ENCODE measurements around the gene PPFIBP1.

PPFIBP1 gene

DNA sequence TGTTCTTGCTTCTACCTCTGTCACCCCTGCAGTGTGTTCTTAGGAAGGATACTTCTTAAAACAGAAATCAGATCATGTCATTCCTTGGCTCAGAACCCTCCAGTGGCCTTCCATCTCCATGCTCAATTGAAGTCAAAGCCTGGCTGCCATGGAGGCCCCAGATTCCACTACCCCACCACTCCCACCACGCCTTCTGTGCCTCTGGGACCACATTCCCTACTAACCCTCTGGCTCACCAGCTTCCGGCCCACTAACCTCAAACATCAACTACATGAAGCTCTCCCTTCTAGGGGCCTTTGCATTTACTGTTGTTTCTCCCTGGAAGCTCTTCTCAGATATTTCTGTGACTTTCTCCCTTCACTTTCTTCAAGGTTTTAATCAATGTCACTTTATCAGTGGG lies 96.1 kb downstream of the PPFIBP1 start:
- H3K79me2 ChIP-seq (ENCODE audit: low read length), result no peaks in the 10 kb centered on the region
- no peak overlapping the region for H3K4me2 ChIP-seq (ENCODE audit: low read depth, low read length)
- H4K20me1 ChIP-seq (ENCODE audit: insufficient read depth, low read length), result no peaks in the 10 kb centered on the region
- H2AFZ ChIP-seq (ENCODE audit: low read length), result no peak overlapping the region
- DNase-seq, result no peak
- H3K9me3 ChIP-seq (replicated peaks; ENCODE audit: insufficient read depth, low read length), result no peaks in the 10 kb centered on the region
- no peak overlapping the region for H3K9ac ChIP-seq (ENCODE audit: low read length)
- H3K27ac ChIP-seq (ENCODE audit: low read length), result no peak overlapping the region
- H3K27me3 ChIP-seq (replicated peaks; ENCODE audit: insufficient read depth, low read length), result no peaks in the 10 kb centered on the region
- no peak overlapping the region for H3K4me3 ChIP-seq (ENCODE audit: low read length)
- no peaks in the 10 kb centered on the region for H3K4me1 ChIP-seq (ENCODE audit: low read length)
- TF ChIP-seq, protein P1, sequence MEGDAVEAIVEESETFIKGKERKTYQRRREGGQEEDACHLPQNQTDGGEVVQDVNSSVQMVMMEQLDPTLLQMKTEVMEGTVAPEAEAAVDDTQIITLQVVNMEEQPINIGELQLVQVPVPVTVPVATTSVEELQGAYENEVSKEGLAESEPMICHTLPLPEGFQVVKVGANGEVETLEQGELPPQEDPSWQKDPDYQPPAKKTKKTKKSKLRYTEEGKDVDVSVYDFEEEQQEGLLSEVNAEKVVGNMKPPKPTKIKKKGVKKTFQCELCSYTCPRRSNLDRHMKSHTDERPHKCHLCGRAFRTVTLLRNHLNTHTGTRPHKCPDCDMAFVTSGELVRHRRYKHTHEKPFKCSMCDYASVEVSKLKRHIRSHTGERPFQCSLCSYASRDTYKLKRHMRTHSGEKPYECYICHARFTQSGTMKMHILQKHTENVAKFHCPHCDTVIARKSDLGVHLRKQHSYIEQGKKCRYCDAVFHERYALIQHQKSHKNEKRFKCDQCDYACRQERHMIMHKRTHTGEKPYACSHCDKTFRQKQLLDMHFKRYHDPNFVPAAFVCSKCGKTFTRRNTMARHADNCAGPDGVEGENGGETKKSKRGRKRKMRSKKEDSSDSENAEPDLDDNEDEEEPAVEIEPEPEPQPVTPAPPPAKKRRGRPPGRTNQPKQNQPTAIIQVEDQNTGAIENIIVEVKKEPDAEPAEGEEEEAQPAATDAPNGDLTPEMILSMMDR (IDR thresholded peaks at IDR 0.05; ENCODE audit: low read length), result no peak
- TF ChIP-seq EZH2phosphoT487 (IDR thresholded peaks at IDR 0.05; ENCODE audit: low read length) (no peak), EZH2 (optimal IDR thresholded peaks at IDR 0.05; ENCODE audit: low read depth, low read length) (no peak)
- H3F3A ChIP-seq (ENCODE audit: insufficient read depth, low read length), result no peaks in the 10 kb centered on the region
- H3K9me2 ChIP-seq (replicated peaks; ENCODE audit: insufficient read depth, low read length), result no peaks in the 10 kb centered on the region
- no peaks in the 10 kb centered on the region for H3K36me3 ChIP-seq (replicated peaks; ENCODE audit: insufficient read depth, low read length)

DNA sequence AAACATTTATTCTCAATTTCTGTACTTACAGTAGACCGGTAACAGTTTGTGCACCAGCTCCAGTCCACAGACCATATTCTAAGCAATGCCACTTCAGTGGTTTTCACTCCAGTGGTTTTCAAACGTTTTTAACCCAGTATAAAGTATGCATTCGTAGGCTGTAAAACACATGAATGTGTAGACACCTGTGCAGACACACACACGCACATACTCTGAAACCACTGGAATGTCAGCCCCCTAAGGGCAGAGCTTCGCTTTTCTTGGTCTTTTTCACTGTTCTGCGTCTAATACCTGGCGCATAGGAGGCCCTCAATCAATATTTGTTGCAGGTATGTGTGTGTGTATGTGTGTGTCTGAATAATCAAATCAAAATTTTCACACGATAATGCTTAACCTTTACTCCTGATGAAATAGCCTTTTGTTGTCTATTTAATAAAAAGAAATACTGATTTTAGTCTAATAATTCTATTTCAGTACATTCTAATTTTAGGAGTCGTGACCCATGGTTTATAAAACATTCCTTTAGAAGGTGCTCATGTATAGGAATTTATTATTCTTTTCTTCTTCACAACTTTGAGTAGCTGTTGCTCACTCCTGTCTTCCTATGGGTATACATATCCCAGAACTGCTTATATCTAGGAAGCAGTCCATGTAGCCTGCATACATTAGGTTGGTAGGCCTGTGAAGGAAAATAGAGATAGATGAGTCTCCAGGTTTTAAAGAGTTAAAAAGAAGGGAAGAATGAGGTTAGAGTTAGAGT lies 98.6 kb downstream of the PPFIBP1 start:
- Histone ChIP-seq H3K4me2 (ENCODE audit: low read depth, low read length) (no peak overlapping the region), H3K4me1 (ENCODE audit: low read length) (no peaks in the 10 kb centered on the region), H3K36me3 (replicated peaks; ENCODE audit: insufficient read depth, low read length) (no peaks in the 10 kb centered on the region), H3F3A (ENCODE audit: insufficient read depth, low read length) (no peaks in the 10 kb centered on the region), H3K9me3 (replicated peaks; ENCODE audit: insufficient read depth, low read length) (no peaks in the 10 kb centered on the region), H4K20me1 (ENCODE audit: insufficient read depth, low read length) (no peaks in the 10 kb centered on the region), H3K79me2 (ENCODE audit: low read length) (no peaks in the 10 kb centered on the region), H3K4me3 (ENCODE audit: low read length) (no peak overlapping the region), H3K9ac (ENCODE audit: low read length) (no peak overlapping the region), H3K9me2 (replicated peaks; ENCODE audit: insufficient read depth, low read length) (no peaks in the 10 kb centered on the region), H3K27ac (ENCODE audit: low read length) (no peak overlapping the region), H2AFZ (ENCODE audit: low read length) (no peak overlapping the region), H3K27me3 (replicated peaks; ENCODE audit: insufficient read depth, low read length) (no peaks in the 10 kb centered on the region)
- DNase-seq, result no peak
- TF ChIP-seq EZH2phosphoT487 (IDR thresholded peaks at IDR 0.05; ENCODE audit: low read length) (no peak), EZH2 (optimal IDR thresholded peaks at IDR 0.05; ENCODE audit: low read depth, low read length) (no peak)
- TF ChIP-seq, protein P1 (IDR thresholded peaks at IDR 0.05; ENCODE audit: low read length), result no peak

DNA sequence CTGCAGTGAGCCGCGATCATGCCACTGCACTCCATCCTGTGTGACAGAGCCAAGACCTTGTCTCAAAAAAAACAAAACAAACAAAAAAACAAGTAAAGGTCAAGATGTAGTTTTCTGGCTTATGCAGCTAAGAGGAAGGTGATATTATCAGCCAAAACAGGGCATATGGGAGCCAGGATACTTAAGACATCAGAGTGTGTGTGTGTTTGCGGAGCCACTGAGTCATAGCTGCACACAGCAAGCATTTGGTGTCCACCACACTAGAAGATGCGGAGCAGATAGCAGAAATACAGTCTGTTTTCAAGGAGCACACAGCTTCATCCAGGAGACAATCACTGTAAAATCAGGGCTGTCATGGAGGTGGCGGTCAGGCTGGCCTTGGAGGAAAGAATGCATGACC lies 99.6 kb downstream of the PPFIBP1 start:
- Histone ChIP-seq H3K36me3 (replicated peaks; ENCODE audit: insufficient read depth, low read length) (no peaks in the 10 kb centered on the region), H3K9ac (ENCODE audit: low read length) (no peak overlapping the region), H3F3A (ENCODE audit: insufficient read depth, low read length) (no peaks in the 10 kb centered on the region), H3K27me3 (replicated peaks; ENCODE audit: insufficient read depth, low read length) (no peaks in the 10 kb centered on the region), H4K20me1 (ENCODE audit: insufficient read depth, low read length) (no peaks in the 10 kb centered on the region), H3K4me1 (ENCODE audit: low read length) (no peaks in the 10 kb centered on the region), H3K79me2 (ENCODE audit: low read length) (no peaks in the 10 kb centered on the region), H2AFZ (ENCODE audit: low read length) (no peak overlapping the region), H3K4me2 (ENCODE audit: low read depth, low read length) (no peak overlapping the region), H3K27ac (ENCODE audit: low read length) (no peak overlapping the region), H3K9me3 (replicated peaks; ENCODE audit: insufficient read depth, low read length) (no peaks in the 10 kb centered on the region), H3K9me2 (replicated peaks; ENCODE audit: insufficient read depth, low read length) (no peaks in the 10 kb centered on the region), H3K4me3 (ENCODE audit: low read length) (no peak overlapping the region)
- no peak for DNase-seq
- TF ChIP-seq, protein P1 (IDR thresholded peaks at IDR 0.05; ENCODE audit: low read length), result no peak
- TF ChIP-seq EZH2 (optimal IDR thresholded peaks at IDR 0.05; ENCODE audit: low read depth, low read length), result no peak
- TF ChIP-seq EZH2phosphoT487 (IDR thresholded peaks at IDR 0.05; ENCODE audit: low read length), result no peak

Measured in MM.1S (cell line).